SK-N-SH (cell line): Measurements from ENCODE around the gene SAP30BP.

Experiments used
- EP300 ChIP-seq, 2 experiments: IDR thresholded peaks; 2 replicates each; pipeline versions ENCODE4 v1.4.0 to v1.6.1; 2012; ENCODE audit warnings: borderline replicate concordance in 1 of 2, low read depth in 1 of 2, low read length in 1 of 2
- GABPA ChIP-seq: IDR thresholded peaks from 2 replicates; pipeline ENCODE4 v1.4.0; 2012; ENCODE audit warnings: low read depth, mild to moderate bottlenecking
- MXI1 ChIP-seq: IDR thresholded peaks from 2 replicates; pipeline ENCODE4 v1.6.1; 2012; ENCODE audit warnings: mild to moderate bottlenecking, low read depth, low read length, improper control_type of control experiment
- RAD21 ChIP-seq: IDR thresholded peaks from 2 replicates; pipeline ENCODE4 v1.6.1; 2012; ENCODE audit warnings: mild to moderate bottlenecking, low read length
- RFX5 ChIP-seq: IDR thresholded peaks from 2 replicates; pipeline ENCODE4 v1.6.1; 2012; ENCODE audit warnings: mild to moderate bottlenecking, improper control_type of control experiment, low read length
- SIN3A ChIP-seq: IDR thresholded peaks from 2 replicates; pipeline ENCODE4 v1.6.1; 2012; ENCODE audit warnings: low read depth, mild to moderate bottlenecking, low read length, moderate library complexity, borderline replicate concordance
- TAF1 ChIP-seq: IDR thresholded peaks from 2 replicates; pipeline ENCODE4 v1.6.1; 2012; ENCODE audit warnings: low read depth, mild to moderate bottlenecking, low read length, moderate library complexity, borderline replicate concordance
- TF ChIP-seq, protein P1 (sequence below): fragments of 200-600 bp; sonication (generic); IDR thresholded peaks from 2 replicates; pipeline ENCODE4 v1.6.1; 2017; ENCODE audit warnings: antibody characterized with exemption, mild to moderate bottlenecking, moderate library complexity
- TF ChIP-seq, protein P2 (sequence below): IDR thresholded peaks from 2 replicates; pipeline ENCODE4 v1.4.0; 2012; ENCODE audit warnings: low read depth, borderline replicate concordance

DNA sequence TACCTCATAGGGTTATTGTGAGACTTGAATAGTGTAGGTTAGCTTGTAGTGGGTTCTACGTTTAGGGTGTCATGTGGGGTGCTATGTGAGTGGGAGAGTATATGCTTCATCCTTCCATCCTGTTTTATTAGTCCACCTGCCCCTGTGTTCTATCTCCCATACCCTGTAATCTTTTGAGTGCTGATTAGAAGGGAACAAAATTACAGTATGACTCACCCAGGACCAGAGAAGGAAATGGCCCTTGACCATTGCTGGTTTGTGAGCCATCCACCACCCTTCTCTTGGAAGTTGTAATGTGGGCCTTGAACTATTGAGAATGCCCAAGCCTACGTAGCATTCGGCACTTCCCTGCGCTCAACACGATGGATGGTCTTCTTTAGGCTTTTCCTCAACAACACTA is 17.1 kb downstream of the SAP30BP start:
- no peak for TF ChIP-seq GABPA
- TF ChIP-seq RFX5 = no peak
- TF ChIP-seq, protein P1, sequence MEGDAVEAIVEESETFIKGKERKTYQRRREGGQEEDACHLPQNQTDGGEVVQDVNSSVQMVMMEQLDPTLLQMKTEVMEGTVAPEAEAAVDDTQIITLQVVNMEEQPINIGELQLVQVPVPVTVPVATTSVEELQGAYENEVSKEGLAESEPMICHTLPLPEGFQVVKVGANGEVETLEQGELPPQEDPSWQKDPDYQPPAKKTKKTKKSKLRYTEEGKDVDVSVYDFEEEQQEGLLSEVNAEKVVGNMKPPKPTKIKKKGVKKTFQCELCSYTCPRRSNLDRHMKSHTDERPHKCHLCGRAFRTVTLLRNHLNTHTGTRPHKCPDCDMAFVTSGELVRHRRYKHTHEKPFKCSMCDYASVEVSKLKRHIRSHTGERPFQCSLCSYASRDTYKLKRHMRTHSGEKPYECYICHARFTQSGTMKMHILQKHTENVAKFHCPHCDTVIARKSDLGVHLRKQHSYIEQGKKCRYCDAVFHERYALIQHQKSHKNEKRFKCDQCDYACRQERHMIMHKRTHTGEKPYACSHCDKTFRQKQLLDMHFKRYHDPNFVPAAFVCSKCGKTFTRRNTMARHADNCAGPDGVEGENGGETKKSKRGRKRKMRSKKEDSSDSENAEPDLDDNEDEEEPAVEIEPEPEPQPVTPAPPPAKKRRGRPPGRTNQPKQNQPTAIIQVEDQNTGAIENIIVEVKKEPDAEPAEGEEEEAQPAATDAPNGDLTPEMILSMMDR = no peak
- TF ChIP-seq RAD21 = no peak
- TF ChIP-seq SIN3A = no peak
- TF ChIP-seq, protein P2, sequence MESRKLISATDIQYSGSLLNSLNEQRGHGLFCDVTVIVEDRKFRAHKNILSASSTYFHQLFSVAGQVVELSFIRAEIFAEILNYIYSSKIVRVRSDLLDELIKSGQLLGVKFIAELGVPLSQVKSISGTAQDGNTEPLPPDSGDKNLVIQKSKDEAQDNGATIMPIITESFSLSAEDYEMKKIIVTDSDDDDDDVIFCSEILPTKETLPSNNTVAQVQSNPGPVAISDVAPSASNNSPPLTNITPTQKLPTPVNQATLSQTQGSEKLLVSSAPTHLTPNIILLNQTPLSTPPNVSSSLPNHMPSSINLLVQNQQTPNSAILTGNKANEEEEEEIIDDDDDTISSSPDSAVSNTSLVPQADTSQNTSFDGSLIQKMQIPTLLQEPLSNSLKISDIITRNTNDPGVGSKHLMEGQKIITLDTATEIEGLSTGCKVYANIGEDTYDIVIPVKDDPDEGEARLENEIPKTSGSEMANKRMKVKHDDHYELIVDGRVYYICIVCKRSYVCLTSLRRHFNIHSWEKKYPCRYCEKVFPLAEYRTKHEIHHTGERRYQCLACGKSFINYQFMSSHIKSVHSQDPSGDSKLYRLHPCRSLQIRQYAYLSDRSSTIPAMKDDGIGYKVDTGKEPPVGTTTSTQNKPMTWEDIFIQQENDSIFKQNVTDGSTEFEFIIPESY = no peak
- no peak for TF ChIP-seq TAF1
- TF ChIP-seq MXI1 = no peak
- no peak for TF ChIP-seq EP300 (IDR thresholded peaks at IDR 0.05; ENCODE audit: borderline replicate concordance in 1 of 2, low read depth in 1 of 2, low read length in 1 of 2)
